Putamen (tissue), 1 donor: ENCODE measurements around the gene OR8D2.
"Not testable (repeated sequence)": the region's sequence is repeated elsewhere in the genome, so short reads cannot be mapped to it uniquely, and the experiment has no call there.

Experiments used
- DNase-seq: peaks from one replicate; pipeline ENCODE4 v3.0.0-alpha.2; 2016; ENCODE audit warnings: low spot score

OR8D2 gene

GRCh38 chr11:124285610-124286344, 34.2 kb downstream of the OR8D2 start:
- no peak for DNase-seq

DNA sequence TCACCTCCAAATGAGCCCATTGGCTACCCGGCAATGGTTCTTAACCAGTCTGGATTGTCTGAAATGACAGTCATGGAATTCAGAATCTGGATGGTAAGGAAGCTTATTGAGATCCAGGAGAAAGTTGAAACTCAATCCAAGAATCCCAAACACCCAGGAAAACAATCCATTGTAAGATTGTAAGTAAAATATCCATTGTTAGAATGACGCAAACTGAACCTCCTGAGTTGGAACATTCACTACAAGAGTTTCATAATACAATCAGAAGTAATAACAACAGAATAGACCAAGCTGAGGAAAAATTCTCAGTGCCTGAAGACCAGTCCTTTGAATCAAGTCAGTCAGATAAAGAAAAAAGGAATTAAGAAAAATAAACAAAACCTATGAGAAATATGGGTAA, 41.7 kb downstream of the OR8D2 start:
- DNase-seq: no peak

DNA sequence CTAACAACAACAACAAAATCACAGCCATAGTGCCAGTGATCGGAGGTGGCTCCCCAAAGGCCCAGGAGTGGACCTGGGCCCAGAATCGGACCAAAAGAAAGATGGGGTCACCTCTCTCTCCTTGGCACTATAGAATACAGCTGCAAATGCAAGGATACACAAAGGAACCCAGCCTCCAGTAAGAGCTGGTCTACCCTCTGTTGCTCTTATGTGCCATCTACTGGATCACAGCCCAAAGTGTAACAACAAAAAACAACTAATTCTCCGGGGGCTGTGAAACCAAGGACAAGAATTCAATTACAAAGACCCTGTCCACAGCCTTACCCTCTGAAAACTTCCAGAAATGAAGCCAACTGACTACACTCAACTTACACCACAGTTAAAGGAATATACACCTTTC, 42.2 kb downstream of the OR8D2 start:
- DNase-seq: no peak

GRCh38 chr11:124277207-124277606, 42.8 kb downstream of the OR8D2 start:
- no peak for DNase-seq

DNA sequence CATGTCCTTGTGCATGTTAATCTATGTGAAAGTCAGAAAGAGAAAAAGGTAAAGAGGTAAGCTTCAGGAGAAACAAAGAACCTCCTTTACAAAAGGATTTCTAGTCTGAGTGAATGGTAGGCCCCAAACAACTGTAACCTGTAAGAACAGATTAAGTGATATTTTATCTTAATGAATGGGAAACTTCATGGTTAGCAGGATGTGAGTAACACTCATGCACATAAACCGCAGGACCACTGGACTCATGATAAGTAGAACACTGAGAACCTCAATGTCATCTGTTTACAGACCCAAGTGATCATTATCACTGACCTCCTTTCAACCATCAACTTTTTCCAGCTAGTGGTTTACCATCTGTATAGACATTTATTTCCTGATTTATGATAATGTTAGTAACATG, 43.9 kb downstream of the OR8D2 start:
- no peak for DNase-seq

- no peak for DNase-seq
Measured at GRCh38 chr11:124274000-124274399, 46.0 kb downstream of the OR8D2 start.

- DNase-seq: not testable (repeated sequence)
Measured at GRCh38 chr11:124270886-124271285, 49.1 kb downstream of the OR8D2 start.
